DOHH2 (cell line): ENCODE measurements around the gene CHML.

Experiments
- H3F3A ChIP-seq: fragments of 200-600 bp; sonication (generic), shearing (Covaris generic); 2 replicates; pipeline ENCODE4 v1.6.0; 2016; ENCODE audit warnings: antibody characterized with exemption, mild to moderate bottlenecking; ENCODE audit not compliant: control insufficient read depth, insufficient read depth
- H3K27ac ChIP-seq: fragments of 200-600 bp; sonication (generic); 2 replicates; pipeline ENCODE4 v1.5.1; 2014; ENCODE audit warnings: low read depth, mild to moderate bottlenecking, low read length, moderate library complexity
- H3K27me3 ChIP-seq: fragments of 200-600 bp; sonication (generic); 2 replicates; pipeline ENCODE4 v1.6.1; 2014; ENCODE audit warnings: mild to moderate bottlenecking, low read length, mixed read lengths; ENCODE audit not compliant: control insufficient read depth
- H3K36me3 ChIP-seq: fragments of 200-600 bp; sonication (generic); 2 replicates; pipeline ENCODE4 v1.6.1; 2014; ENCODE audit warnings: mild to moderate bottlenecking, low read length, moderate library complexity, mixed read lengths; ENCODE audit not compliant: control insufficient read depth
- H3K4me1 ChIP-seq: fragments of 200-600 bp; sonication (generic); 2 replicates; pipeline ENCODE4 v1.6.1; 2014; ENCODE audit warnings: mild to moderate bottlenecking, low read length, mixed read lengths; ENCODE audit not compliant: control insufficient read depth
- H3K4me2 ChIP-seq: fragments of 200-600 bp; sonication (generic); 2 replicates; pipeline ENCODE4 v1.6.0; 2014; ENCODE audit warnings: mild to moderate bottlenecking, low read length, moderate library complexity
- H3K4me3 ChIP-seq: fragments of 200-600 bp; sonication (generic); 2 replicates; pipeline ENCODE4 v1.5.1; 2014; ENCODE audit warnings: mild to moderate bottlenecking, low read length, mixed read lengths
- H3K79me2 ChIP-seq: fragments of 200-600 bp; sonication (generic); 2 replicates; pipeline ENCODE4 v1.6.1; 2014; ENCODE audit warnings: mild to moderate bottlenecking, low read length, mixed read lengths; ENCODE audit not compliant: control insufficient read depth
- H3K9me2 ChIP-seq: fragments of 200-600 bp; sonication (generic); replicated peaks from 2 replicates; pipeline ENCODE4 v1.6.1; 2014; ENCODE audit warnings: mild to moderate bottlenecking, low read length, mixed read lengths; ENCODE audit not compliant: control insufficient read depth
- H3K9me3 ChIP-seq: fragments of 200-600 bp; sonication (generic); 2 replicates; pipeline ENCODE4 v1.6.1; 2014; ENCODE audit warnings: antibody characterized with exemption, low read length, mixed read lengths; ENCODE audit not compliant: control insufficient read depth, insufficient read depth
- H4K20me1 ChIP-seq: fragments of 200-600 bp; sonication (generic); 2 replicates; pipeline ENCODE4 v1.6.0; 2014; ENCODE audit warnings: low read depth, mild to moderate bottlenecking, antibody characterized with exemption, low read length, moderate library complexity; ENCODE audit not compliant: control insufficient read depth, insufficient read depth
- EZH2phosphoT487 ChIP-seq: fragments of 200-600 bp; sonication (generic); IDR thresholded peaks from 2 replicates; pipeline ENCODE4 v1.6.1; 2017; ENCODE audit warnings: borderline replicate concordance, mild to moderate bottlenecking, antibody characterized with exemption, low read length, moderate library complexity, mixed read lengths
- TF ChIP-seq, protein P1 (sequence below): fragments of 200-600 bp; sonication (generic); IDR thresholded peaks from one replicate; pipeline ENCODE4 v1.5.1; 2014; ENCODE audit warnings: antibody characterized with exemption, mild to moderate bottlenecking, low read depth, low read length; ENCODE audit not compliant: poor library complexity, severe bottlenecking

Gene CHML

DNA sequence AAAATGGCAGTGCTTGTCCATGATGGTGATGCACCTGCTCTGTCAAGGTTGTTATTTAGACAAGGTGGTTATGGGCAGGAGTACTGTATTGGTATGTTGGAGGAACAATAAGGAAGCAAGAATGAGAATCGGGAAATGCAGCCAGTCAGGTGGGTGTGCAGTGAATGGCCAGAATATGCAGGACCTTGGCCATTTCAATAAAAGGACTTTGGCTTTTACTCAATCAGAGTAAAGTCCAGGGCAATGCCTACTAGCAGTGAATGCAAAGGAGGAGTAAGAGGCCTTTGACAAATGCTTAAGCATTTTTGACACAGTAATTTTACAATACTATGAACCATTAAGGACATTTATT lies 2.4 kb upstream of the CHML start:
- peaks cover 11% of the 10 kb centered on the region for H3K79me2 ChIP-seq
- H3K27ac ChIP-seq, result no peak overlapping the region
- TF ChIP-seq EZH2phosphoT487, result no peak
- TF ChIP-seq, protein P1, sequence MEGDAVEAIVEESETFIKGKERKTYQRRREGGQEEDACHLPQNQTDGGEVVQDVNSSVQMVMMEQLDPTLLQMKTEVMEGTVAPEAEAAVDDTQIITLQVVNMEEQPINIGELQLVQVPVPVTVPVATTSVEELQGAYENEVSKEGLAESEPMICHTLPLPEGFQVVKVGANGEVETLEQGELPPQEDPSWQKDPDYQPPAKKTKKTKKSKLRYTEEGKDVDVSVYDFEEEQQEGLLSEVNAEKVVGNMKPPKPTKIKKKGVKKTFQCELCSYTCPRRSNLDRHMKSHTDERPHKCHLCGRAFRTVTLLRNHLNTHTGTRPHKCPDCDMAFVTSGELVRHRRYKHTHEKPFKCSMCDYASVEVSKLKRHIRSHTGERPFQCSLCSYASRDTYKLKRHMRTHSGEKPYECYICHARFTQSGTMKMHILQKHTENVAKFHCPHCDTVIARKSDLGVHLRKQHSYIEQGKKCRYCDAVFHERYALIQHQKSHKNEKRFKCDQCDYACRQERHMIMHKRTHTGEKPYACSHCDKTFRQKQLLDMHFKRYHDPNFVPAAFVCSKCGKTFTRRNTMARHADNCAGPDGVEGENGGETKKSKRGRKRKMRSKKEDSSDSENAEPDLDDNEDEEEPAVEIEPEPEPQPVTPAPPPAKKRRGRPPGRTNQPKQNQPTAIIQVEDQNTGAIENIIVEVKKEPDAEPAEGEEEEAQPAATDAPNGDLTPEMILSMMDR, result no peak
- peaks cover 30% of the 10 kb centered on the region for H3K4me1 ChIP-seq
- H3K9me2 ChIP-seq, result no peaks in the 10 kb centered on the region
- H3K4me3 ChIP-seq, result no peak overlapping the region
- H3K27me3 ChIP-seq, result no peaks in the 10 kb centered on the region
- no peak overlapping the region for H3K4me2 ChIP-seq
- H3K9me3 ChIP-seq, result no peaks in the 10 kb centered on the region
- no peaks in the 10 kb centered on the region for H4K20me1 ChIP-seq
- H3K36me3 ChIP-seq, result no peaks in the 10 kb centered on the region
- H3F3A ChIP-seq, result peaks cover 8% of the 10 kb centered on the region

DNA sequence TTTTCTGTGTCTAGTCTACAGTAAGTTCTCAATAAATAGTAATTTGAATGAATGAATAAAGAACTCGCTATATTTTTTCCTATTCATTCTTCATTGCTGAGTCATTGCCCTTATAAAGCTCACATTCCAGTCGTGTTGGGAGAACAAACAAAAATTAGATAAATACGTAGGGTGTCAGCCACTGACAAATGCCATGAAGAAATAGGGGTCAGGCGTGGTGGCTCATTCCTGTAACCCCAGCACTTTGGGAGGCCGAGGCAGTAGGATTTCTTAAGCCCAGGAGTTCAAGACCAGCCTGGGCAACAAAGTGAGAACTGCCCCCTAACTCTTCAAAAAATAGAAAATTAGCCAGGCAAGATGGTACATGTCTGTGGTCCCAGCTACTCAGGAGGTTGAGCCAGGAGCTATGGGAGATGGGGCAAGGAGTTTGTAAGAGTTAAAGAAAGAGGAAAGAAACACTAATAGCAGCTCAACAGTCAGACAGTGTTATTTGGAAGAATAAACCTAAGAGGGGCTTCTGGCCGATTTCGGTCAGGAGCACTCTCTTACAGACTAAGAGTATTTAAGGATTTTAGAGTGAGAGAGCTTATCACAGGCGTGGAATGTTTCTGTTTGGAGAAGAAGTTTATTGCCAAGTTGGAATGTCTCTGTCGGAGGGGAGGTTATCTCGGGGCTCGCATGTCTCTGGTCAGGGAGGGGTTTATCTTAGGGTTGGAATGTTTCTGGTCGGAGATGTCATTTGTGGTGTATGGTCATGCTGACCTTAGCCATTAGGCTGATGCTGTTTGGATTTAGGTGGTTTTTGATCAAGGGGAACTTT lies 1.8 kb upstream of the CHML start:
- H3K4me2 ChIP-seq, result no peak overlapping the region

DNA sequence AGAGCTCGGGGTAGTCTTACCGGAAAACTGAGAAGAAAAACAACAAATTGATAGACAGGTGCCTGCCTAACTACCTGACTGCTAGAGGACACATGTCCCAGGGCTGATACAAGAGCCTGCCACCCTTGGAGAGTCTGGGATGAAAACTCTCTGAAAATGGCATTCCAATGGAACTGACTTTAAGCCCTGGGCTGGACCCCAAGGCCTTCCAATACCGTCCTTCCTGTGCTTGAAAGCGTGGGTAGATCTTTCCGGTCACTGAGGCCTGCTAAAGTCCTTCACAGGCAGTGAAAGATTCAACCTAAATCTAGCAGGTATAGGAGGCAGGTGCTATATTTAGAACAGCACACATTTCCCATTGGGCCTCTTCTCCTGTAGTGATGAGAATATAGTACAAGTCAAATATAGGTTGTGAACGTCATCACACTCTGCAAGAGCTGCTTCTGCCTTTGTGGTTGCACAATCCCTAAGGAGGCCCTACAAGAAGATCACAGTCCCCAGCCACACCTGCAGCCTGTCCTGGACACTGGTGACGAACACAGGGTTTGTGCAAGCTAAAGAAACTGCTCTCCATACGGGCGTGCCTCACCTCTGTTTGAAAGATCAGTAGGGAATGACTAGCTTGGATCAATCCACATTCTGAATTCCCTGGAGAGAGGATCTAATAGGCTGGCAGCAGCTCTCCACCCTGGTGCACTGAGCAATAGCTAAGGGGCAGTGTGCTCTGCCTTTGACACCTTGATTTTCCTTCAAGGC lies 876 bp upstream of the CHML start:
- peak overlapping the region; percentile 63 for H3K4me3 ChIP-seq
- H3K27me3 ChIP-seq, result no peaks in the 10 kb centered on the region
- no peaks in the 10 kb centered on the region for H3K9me2 ChIP-seq
- H3K4me2 ChIP-seq, result peak overlapping the region; percentile 59
- peaks cover 4% of the 10 kb centered on the region; the same call in 1 of the 2 replicates for H3K36me3 ChIP-seq
- peaks cover 46% of the 10 kb centered on the region for H3K4me1 ChIP-seq
- no peaks in the 10 kb centered on the region for H3K9me3 ChIP-seq
- peaks cover 8% of the 10 kb centered on the region for H3F3A ChIP-seq
- H4K20me1 ChIP-seq, result no peaks in the 10 kb centered on the region
- no peak overlapping the region for H3K27ac ChIP-seq
- TF ChIP-seq, protein P1, result no peak
- no peak for TF ChIP-seq EZH2phosphoT487
- peaks cover 16% of the 10 kb centered on the region for H3K79me2 ChIP-seq

More for the DNA sequence above, 1.8 kb upstream of the CHML start:
- peaks cover 4% of the 10 kb centered on the region; the same call in 1 of the 2 replicates for H3K36me3 ChIP-seq
- H3F3A ChIP-seq, result peaks cover 8% of the 10 kb centered on the region
- H3K9me2 ChIP-seq, result no peaks in the 10 kb centered on the region
- H4K20me1 ChIP-seq, result no peaks in the 10 kb centered on the region
- no peak overlapping the region for H3K27ac ChIP-seq
- peaks cover 16% of the 10 kb centered on the region for H3K79me2 ChIP-seq
- H3K27me3 ChIP-seq, result no peaks in the 10 kb centered on the region
- H3K9me3 ChIP-seq, result no peaks in the 10 kb centered on the region
- peaks cover 36% of the 10 kb centered on the region for H3K4me1 ChIP-seq
- no peak overlapping the region for H3K4me3 ChIP-seq
- no peak for TF ChIP-seq EZH2phosphoT487
- TF ChIP-seq, protein P1, result no peak
